ENCODE data around the gene TENM3.

TENM3 gene

DNA sequence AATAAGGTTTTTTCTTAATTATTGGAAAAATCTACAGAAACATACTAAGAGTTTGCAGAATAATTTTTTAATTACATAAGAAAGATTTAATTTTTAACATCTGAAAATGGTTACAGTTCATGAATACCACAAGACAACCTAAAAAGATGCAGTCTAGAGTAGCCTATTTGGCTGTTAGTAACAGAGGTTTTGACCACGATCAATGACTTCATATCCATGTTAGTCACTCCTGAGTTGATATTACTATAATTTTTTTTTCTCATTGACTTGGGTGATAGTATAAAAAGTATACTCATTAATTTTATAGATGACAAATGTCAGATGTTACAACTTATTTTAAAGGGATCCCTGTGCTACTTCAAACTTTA is 401.5 kb downstream of the TENM3 start:
- DNase-seq = no peak

DNA sequence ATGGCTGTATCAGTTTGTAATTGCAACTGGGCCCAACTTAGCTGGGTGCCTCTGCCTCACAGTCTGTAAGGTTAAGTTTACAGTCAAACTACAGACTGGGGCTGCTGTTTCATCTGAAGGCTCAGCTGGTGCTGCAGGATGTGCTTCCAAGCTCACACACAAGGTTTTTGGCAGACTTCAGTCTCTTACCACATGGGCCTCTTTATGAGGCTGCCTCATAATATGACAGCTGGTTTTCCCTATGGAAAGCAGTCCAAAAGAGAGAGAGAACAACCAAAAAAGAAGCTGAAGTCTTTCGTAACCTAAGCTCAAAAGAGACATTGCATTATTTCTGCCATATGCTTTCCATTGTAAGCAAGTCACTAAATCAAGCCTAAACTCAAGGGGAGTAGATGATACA is 402.3 kb downstream of the TENM3 start:
- DNase-seq = no peak

DNA sequence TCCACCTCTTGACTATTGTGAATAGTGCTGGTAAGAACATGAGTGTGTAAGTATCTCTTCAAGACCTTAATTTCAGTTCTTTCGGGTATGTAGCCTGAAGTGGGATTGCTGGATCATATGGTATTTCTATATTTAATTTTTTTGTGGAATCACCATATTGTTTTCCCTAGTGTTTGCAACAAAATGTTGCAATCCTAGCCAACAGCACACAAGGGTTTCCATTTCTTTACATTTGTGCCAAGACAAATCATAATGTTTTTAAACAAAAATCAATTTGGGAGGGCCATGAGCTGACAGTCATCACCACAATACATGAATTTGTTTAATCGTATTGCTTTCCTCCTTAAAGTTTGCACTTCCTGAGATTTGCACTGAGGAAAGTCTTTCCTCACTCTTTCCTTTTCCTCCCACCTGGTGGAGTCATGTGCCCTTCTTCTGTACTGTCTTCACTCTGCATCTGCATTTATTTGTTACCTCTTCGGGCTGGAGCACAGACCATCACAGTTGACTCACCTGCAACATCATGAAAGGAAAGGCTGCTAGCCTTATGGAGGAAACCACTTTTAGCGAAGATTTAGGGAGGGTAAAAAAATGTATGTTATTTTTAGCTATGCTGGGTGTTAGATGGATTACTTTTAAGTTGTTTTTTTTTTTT is 404.6 kb downstream of the TENM3 start:
- DNase-seq = no peak

DNA sequence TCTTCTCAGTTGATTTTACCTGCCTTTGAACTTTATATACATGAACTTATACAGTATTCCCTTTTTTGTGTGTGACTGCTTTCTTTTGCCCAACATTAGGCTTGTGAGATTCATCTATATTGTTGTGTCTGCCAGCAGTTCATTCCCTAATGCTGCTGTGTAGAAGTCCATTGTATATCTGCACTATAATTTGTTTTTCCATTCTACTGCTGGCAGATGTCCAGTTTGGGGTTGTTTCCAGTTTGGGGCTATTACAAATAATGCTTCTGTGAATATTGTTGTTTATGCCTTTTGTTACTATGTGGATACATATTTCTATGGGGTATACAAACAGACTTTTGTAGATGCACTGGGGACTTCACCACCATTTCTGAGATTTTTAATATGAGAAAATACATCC is 405.6 kb downstream of the TENM3 start:
- no peak for DNase-seq

DNA sequence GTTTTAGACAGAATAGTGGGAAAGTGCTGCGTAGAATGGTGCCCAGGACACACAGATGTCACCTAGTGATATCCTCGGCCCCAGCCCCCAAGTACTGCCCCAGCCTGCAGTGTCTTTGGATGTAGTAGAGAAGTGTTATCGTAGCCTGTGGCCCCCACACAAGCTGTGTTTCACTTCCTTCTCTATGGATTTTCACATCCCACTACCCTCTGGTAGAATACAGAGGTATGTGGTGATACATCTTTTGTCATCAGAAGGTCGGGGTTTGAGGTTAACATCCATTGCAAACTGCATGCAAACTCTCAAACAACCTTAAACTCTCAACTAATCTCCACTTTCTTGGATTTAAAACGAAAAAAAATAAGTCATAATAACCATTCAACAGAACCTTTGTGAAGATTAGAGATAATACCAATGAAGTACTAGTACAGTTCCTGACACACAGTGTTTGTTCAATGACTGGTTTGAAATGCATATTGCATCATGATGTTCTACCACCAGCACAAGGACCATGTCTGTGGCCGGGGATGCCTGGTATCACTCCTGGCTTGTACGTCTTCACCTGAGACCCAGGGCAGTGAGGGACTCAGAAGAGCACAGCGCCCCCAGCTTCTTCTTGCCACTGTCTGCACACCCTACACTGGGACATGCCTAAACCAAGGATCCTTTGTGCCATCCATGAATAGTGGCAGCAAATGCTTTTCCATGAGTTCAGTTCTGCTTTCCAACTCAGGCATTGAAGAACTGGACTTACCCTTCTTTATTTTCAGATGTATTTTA is 406.7 kb downstream of the TENM3 start:
- DNase-seq = no peak

DNA sequence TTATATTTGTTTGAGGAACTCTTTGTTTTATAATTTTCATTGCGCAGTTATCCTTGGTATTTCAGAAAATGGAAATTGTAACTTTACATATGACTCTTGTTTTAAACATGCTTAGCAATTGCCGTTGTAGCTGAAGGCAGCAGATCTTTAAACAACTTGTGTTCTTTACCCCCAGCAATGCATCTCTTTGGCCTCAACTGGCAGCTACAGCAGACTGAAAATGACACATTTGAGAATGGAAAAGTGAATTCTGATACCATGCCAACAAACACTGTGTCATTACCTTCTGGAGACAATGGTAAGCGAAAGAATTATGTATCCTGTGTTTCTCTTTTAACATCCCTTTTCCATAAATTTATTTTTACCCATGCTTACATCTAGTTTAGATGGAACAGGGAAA is 410.4 kb downstream of the TENM3 start:
- DNase-seq = no peak

DNA sequence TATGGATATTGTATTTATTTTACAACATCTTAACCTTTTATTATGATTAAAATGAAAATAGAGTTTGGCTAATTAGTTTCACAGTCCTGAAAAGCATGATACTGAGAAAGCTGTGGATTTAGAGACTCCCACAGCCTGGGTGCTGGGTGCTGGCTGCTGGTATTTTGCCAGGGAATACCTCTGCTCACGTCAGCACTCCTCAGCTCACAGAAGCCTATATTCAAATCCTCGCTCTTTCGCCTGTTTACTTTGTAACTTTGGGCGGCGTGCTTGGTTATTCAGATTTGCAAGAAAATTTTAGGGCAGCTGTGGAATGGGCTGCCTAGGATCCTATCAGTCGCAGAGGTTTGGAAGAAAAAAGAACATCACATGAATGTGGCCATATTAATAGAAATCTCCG is 412.1 kb downstream of the TENM3 start:
- no peak for DNase-seq

DNA sequence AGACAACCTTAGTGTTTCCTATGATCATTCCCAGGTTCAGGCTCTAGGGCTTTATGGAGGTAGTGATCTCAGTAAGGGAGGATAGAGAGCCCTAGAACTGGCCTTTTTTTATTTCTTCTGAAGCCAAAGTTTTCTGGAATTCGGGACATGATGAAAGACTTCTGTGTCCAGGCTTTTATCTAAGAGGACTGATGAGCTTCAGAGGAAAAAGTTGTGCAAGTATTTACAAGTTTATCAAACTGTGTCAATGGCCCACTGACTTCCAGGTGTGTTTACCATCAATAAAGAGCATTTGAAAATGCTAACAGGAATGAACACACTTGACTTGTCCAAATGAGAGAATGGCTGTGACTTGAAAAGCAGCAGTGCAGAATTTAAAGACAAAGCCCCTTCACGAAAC is 419.3 kb downstream of the TENM3 start:
- no peak for DNase-seq

DNA sequence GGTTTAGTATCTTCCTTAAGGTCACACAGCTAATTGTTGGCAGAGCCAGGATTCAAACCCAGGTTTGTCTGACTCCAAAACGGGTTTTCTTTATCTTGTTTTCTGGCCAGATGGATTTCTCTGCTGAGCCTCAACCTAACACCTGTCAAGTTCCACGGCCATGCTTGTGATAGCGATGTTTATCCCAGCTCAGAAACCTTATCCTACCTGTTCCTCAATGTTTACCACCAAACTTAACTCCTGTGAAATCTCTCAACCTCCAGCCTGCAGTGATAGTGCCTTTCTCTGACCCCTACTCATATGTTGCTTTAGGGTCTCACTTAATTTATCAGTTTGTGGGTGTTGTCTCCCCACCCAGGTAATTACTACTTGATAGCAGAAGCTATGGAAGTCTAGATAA is 428.0 kb downstream of the TENM3 start:
- DNase-seq = no peak

DNA sequence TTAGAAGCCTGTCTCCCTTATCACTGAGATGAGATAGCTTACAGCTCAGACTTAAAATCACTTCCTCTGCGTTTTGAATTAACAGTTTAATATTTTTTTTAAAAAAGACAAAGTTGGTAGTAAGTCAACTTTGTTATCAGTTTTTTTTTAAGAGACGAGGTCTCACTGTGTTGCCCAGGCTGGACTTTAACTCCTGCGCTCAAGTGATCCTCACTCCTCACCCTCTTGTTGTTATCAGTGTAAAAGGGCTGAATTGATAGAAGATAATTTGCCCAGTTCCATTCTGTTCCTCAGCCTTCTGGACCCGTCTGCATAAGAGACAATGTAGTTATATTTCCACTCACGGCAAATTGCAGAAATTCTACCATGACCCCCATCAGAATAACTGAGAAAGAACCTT is 428.5 kb downstream of the TENM3 start:
- no peak for DNase-seq

DNA sequence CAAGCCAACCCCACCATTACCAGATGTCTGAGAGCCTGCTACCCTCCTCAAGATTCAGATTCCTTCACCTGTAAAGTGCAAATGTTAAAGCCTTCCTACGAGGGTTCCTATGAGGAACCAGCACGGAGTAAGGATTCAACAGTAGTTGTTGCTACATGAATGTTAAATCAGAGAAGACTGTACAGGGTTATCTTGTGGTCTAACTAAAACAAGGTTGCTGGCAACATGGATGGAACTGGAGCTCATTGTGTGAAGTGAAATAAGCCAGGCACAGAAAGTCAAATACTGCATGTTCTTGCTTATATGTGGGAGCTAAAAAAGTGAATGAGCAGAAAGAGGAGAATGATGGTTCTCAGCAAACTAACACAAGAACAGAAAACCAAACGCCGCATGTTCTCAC is 435.4 kb downstream of the TENM3 start:
- DNase-seq = no peak

DNA sequence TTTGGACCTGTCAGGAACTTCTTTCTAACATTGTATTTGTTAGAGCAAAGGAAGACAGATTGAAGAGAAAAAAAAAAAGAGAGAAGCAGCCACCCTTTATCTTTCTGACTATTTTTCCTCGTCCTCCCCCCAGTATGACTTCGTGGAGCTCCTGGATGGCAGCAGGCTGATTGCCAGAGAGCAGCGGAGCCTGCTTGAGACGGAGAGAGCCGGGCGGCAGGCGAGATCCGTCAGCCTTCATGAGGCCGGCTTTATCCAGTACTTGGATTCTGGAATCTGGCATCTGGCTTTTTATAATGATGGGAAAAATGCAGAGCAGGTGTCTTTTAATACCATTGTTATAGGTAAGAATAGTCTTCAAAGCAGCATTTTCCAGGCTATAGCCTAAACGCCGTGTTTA is 436.3 kb downstream of the TENM3 start:
- no peak for DNase-seq

DNA sequence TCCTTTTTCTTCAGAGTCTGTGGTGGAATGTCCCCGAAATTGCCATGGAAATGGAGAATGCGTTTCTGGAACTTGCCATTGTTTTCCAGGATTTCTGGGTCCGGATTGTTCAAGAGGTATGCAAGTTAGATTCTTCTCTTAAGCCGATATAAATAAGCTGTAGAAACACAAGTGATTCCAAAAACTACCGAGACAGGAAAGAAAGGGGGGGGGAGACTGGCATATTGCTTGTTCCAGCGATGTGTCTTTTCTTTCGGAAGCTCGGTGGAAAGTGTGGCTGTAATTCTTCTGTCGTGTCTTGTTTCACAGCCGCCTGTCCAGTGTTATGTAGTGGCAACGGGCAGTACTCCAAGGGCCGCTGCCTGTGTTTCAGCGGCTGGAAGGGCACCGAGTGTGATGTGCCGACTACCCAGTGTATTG is 437.0 kb downstream of the TENM3 start:
- no peak for DNase-seq

DNA sequence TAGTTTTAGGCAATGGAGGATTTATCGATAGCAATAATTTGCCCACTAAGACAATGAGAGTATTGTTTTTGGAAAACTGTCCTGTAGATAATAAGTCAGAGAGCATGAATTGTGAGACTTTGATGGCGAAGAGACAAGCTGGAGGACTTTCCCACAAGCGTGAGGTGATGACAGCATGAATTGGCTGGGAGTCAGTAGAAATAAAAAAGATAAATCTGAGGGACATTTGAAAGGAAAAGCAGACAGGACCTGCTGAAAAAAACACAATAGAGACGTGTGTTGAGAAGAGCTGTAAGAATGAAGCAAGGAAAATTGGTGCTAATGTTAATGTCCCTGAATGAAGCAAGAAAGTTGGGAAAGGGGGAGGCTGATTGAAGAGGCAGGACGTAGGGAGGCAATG is 440.5 kb downstream of the TENM3 start:
- DNase-seq = no peak

DNA sequence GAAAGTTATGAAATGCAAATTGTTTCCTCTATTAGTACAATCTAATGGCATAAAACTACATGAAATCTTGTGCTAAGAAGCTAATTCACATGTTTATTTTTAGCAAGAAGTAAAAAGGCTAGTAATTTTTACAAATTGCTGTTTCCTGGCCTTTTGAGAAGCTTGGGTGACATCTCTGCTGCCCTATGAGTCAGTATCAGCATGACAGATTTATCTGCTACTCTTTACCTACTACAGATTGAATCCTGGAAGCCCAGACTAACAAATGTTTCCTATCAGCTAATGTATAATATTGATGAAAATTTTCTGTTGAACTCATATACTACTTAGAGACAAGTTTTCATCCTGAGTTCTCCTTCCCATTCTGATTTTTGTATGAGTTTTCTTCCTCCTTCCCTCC is 441.6 kb downstream of the TENM3 start:
- DNase-seq = no peak

DNA sequence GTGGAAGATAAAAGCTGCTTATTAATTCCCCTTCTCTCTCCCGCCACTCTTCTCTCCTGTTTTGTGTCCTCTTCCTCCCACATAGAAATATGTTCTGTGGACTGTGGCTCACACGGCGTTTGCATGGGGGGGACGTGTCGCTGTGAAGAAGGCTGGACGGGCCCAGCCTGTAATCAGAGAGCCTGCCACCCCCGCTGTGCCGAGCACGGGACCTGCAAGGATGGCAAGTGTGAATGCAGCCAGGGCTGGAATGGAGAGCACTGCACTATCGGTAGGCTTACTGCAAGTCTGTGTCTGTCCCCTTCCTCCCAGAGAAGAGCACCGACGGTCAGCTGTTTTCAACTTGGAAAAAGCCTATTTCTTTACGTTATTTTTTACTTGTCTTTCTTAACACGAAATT is 444.9 kb downstream of the TENM3 start:
- DNase-seq = no peak

DNA sequence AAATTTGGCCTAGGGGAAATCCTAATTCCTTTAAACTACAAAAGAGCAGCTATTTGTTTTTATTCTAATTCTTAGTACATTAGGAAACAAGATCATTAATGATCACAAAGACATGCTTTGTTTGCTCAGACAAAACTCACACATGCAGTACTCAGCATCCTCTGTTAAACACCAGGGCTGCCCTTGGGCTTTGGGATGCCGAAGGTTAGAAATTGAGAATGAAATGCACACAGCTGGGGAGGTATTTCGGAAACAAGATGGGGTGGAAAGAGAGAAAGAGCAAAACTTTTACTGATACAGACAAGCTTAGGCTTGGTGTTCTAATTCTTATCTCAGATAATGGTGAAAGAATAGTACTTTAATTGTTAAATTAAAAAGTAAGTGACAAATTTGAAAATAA is 451.3 kb downstream of the TENM3 start:
- DNase-seq = no peak

DNA sequence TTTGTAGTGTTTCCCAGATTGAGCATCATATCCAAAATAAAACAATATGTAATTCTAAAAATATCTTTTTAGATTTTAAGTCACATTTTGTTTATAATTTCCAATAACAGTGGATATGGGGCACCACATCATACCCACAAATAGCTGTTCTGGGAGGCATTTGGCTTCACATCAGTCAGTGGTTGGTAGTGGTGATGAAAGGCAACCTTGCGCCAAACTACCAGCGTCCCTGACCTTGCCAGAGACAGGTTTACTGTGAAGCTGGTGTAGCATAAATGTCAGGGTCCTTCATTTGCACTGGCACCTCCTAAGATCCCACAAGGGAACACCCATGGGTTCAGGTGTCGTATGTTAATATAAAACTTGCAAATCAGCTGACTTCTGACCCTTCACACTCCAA is 451.8 kb downstream of the TENM3 start:
- no peak for DNase-seq

DNA sequence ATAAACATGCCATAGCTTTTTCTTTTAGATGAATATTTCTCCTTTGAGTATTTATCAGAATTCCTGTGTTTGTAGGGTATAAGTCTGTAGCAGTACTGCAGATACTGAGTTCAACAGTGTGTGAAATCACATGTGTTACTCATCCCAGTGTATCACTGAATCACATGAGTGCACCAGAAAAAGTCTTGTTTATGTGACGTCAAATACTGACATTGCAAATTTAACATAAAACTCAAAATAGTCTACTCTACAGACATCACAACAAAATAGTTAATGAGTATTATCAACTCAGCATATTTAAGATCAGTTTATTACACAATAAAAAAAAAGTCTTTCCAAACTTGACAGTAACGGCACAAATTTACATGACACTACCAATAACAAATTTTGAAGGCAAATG is 452.6 kb downstream of the TENM3 start:
- no peak for DNase-seq

DNA sequence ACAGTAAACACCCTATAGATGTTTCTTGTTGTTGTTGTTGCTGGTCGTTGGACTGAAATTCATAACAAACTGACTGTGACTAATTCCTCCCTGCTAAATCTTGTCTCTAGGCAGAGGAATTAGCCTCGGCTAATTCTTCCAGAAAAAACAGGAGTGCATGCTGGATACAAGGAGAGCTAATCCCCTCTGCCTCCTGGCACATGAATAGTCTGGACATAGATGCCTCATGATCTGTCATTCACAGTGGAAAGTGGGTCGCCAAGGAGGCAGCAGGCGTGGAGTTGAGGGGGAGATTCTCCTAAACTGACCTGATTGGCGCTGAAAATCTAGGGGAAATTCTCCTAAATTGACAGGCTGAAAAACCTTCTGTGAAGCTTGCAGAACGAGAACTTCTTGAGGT is 453.9 kb downstream of the TENM3 start:
- peak; percentile 3 for DNase-seq

DNA sequence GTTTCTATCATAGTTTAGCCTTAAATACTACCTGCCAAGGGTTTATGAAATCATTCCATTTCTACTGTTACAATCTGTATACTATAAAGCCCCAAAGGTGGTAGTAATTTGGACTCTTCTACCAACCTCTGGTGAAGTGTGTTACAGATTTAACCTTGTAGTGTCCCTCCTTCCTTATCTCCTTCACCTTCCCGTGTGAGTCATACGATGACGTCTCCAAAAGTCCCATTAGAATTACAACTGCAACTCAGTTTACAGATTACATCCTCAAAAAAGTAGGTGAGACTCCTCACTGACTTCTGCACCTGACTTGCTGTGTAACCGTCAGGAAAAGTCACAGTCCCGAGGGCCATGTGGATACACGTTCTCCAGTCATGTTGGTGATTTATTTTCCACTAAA is 455.0 kb downstream of the TENM3 start:
- no peak for DNase-seq

DNA sequence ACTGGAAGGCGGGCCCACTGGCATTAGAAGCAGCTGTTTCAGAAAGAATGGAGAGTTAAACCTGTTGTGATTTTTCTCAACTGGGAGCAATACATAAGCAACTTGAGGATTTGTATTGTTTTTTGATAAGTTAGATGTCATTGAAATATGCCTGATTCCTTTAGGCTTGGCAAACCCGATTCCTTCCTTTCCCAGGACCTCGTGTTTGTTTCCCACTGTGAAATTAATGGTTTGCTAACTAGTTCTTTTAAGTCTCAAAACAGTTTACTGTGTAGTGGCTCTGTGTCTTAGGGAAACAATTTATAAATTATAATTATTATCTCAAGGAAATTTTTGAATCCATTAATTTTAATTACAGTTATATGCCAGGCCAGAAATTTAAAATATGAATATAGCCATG is 456.0 kb downstream of the TENM3 start:
- DNase-seq = no peak

DNA sequence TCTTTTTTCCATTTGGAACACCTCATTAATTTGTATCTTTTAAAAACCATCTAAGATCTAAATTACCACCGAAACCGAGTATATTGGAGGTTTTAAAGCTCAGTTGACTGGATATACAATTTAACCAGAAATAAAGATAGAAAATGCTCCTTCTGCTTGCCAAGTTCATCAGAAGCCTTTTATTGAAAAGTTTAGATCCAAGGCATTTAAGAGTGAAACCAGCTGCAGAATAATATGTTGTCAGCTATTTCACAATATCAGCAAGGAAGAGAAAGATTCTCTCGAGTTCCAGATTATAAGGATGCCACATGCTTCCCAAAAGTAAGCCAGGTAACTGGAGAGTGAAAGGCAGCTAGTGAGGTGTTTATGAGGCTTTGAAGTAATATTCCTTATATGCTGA is 456.6 kb downstream of the TENM3 start:
- DNase-seq = no peak

DNA sequence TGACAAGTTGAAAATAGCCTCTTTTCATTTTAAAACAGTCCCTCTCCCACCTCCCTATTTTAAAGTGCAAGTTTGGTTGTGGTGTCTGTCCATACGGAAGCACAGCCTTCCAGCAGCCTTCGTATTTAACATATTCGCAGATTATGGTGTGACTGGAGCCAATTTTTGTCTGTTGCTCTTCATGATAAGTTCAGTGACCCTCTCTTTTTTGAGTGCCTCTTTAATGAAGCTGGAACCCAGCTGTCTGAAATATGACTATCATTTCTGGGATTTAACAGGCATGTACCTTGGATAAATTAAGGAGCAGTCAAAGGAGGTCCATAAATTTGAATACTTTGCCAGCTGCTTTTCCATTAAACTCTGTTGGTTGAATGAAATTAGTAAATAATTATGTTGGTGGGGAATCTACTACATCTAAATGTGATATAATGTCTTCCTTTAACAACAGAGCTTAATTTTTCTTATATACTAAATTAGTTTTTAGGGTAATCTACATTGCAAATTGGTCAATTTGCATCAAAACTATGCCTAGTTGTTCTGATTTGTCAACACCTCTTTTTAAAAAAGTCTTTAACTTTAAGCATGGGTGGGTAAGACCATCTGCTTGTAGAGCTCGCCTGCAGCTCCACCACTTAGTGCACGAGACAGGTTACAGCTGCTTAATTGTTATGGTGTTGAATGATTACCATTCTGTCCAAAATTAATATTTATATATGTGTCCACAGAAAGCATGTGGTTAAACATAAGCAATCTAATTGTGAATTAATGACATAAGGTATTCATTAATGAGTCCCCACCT is 457.4 kb downstream of the TENM3 start:
- DNase-seq = no peak

All from midbrain (tissue), 1 donor.